Bronchial epithelial cell (primary cell): Measurements from ENCODE around the gene SVIL. TPM values are rescaled to one million over a fixed set of nuclear protein-coding genes. Genes with fewer than 3 reads are reported as not detected.

Source experiments
- DNase-seq: peaks from one replicate; pipeline ENCODE4 v3.0.0-alpha.2; 2010; ENCODE audit warnings: low read depth
- FAIRE-seq: peaks from 2 replicates; lab custom pipeline; 2011; peaks lifted over from hg19 to GRCh38; lab: Jason Lieb, UNC
- H3K27me3 ChIP-seq: 2 replicates; pipeline ENCODE4 v1.5.1; 2011; ENCODE audit warnings: low read length; ENCODE audit not compliant: control insufficient read depth, insufficient read depth
- H3K36me3 ChIP-seq: 2 replicates; pipeline ENCODE4 v1.5.1; 2011; ENCODE audit warnings: low read length; ENCODE audit not compliant: control insufficient read depth, insufficient read depth
- H3K4me3 ChIP-seq: 2 replicates; pipeline ENCODE4 v1.5.1; 2011; ENCODE audit warnings: mild to moderate bottlenecking, low read depth, low read length, control low read depth
- CTCF ChIP-seq: IDR thresholded peaks from 2 replicates; pipeline ENCODE4 v1.5.1; 2011; ENCODE audit warnings: mild to moderate bottlenecking, moderate library complexity, low read length, control low read depth, inconsistent platforms; ENCODE audit not compliant: insufficient read depth, severe bottlenecking
- total RNA-seq: library from RNA; depleted of rRNA; stranded (reverse); fragments of >200 nt; gene quantifications from 2 replicates; pipeline ENCODE4 v1.2.1, GENCODE V29; 2014

Gene SVIL
- total RNA-seq, 1 donor from 2014 or later: 12.6 TPM

- no peak for DNase-seq
- H3K36me3 ChIP-seq: no peaks in the 10 kb centered on the region
- FAIRE-seq: no peak
- H3K4me3 ChIP-seq: no peak overlapping the region
- no peaks in the 10 kb centered on the region for H3K27me3 ChIP-seq
- no peak for TF ChIP-seq CTCF
Observed at GRCh38 chr10:29596826-29597225, 37.9 kb downstream of the SVIL start.

GRCh38 chr10:29596356-29596755, 38.4 kb downstream of the SVIL start:
- DNase-seq (no peak), FAIRE-seq (no peak)
- no peaks in the 10 kb centered on the region for H3K36me3 ChIP-seq
- no peak overlapping the region for H3K4me3 ChIP-seq
- TF ChIP-seq CTCF: no peak
- H3K27me3 ChIP-seq: no peaks in the 10 kb centered on the region

GRCh38 chr10:29595636-29596225, 39.0 kb downstream of the SVIL start:
- DNase-seq: peak; percentile 22
- Histone ChIP-seq H3K4me3 (no peak overlapping the region), H3K36me3 (no peaks in the 10 kb centered on the region), H3K27me3 (no peaks in the 10 kb centered on the region)
- TF ChIP-seq CTCF: no peak
- peak; percentile 7 for FAIRE-seq

- TF ChIP-seq CTCF: no peak
- no peak overlapping the region for H3K4me3 ChIP-seq
- FAIRE-seq: no peak
- DNase-seq: no peak
- no peaks in the 10 kb centered on the region for H3K36me3 ChIP-seq
- H3K27me3 ChIP-seq: no peaks in the 10 kb centered on the region
Observed at GRCh38 chr10:29595146-29595545, 39.6 kb downstream of the SVIL start.

- FAIRE-seq (no peak), DNase-seq (no peak)
- Histone ChIP-seq H3K27me3 (no peaks in the 10 kb centered on the region), H3K36me3 (no peaks in the 10 kb centered on the region), H3K4me3 (no peak overlapping the region)
- no peak for TF ChIP-seq CTCF
Observed at GRCh38 chr10:29591651-29591968, 43.2 kb downstream of the SVIL start.

GRCh38 chr10:29590915-29591650, 43.7 kb downstream of the SVIL start:
- FAIRE-seq (no peak), DNase-seq (no peak)
- no peak for TF ChIP-seq CTCF
- no peak overlapping the region for H3K4me3 ChIP-seq
- H3K36me3 ChIP-seq: no peaks in the 10 kb centered on the region
- no peaks in the 10 kb centered on the region for H3K27me3 ChIP-seq
